ENCODE measurements around the gene BBS9. TPM values are rescaled to one million over a fixed set of nuclear protein-coding genes. Genes with fewer than 3 reads are reported as not detected.
"Not testable (repeated sequence)": the region's sequence is repeated elsewhere in the genome, so short reads cannot be mapped to it uniquely, and the experiment has no call there.

BBS9 gene
- total RNA-seq, 1 experiment from 2014 or later, result 20.9 TPM

GRCh38 chr7:33300742-33301141 lies 171.4 kb downstream of the BBS9 start:
- DNase-seq (ENCODE audit: low read depth, low spot score), result no peak
- in situ Hi-C loops (cut with HindIII; ENCODE audit: low pct_unique_long_range_greater_than_20kb, low sequenced_read_pairs), result no loop called here

GRCh38 chr7:33303978-33304557 lies 174.7 kb downstream of the BBS9 start:
- in situ Hi-C loops (cut with HindIII; ENCODE audit: low pct_unique_long_range_greater_than_20kb, low sequenced_read_pairs); DNase-seq (ENCODE audit: low read depth, low spot score): not testable (repeated sequence)

- in situ Hi-C loops (cut with HindIII; ENCODE audit: low pct_unique_long_range_greater_than_20kb, low sequenced_read_pairs), result no loop called here
Observed at GRCh38 chr7:33307205-33307604, 177.8 kb downstream of the BBS9 start.

GRCh38 chr7:33310546-33310945 lies 181.2 kb downstream of the BBS9 start:
- no peak for DNase-seq (ENCODE audit: low read depth, low spot score)
- in situ Hi-C loops (cut with HindIII; ENCODE audit: low pct_unique_long_range_greater_than_20kb, low sequenced_read_pairs), result no loop called here

More at GRCh38 chr7:33307205-33307604, 177.8 kb downstream of the BBS9 start:
- no peak for DNase-seq (ENCODE audit: low read depth, low spot score)

GRCh38 chr7:33325754-33326484 lies 196.6 kb downstream of the BBS9 start:
- in situ Hi-C loops (cut with HindIII; ENCODE audit: low pct_unique_long_range_greater_than_20kb, low sequenced_read_pairs), result no loop called here
- DNase-seq (ENCODE audit: low read depth, low spot score), result no peak

DNA sequence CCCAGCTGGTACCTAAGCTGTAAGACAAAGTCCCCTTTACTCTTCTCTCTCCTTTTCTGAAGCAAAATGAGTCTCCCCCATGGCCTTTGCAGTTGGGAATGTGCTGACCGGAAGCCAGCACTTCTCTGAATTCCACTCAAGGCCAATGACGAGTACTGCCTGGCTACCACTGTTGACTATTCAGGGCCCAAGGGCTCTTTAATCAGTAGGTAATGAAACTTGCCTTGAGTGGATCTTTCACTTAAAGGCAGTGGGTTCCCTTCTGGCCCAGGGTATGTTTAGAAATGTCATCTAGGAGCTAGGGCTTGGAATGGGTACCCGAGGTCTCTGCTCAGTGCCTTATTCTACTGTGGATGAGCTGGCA lies 197.1 kb downstream of the BBS9 start:
- no peak for DNase-seq (ENCODE audit: low read depth, low spot score)
- in situ Hi-C loops (cut with HindIII; ENCODE audit: low pct_unique_long_range_greater_than_20kb, low sequenced_read_pairs), result no loop called here

DNA sequence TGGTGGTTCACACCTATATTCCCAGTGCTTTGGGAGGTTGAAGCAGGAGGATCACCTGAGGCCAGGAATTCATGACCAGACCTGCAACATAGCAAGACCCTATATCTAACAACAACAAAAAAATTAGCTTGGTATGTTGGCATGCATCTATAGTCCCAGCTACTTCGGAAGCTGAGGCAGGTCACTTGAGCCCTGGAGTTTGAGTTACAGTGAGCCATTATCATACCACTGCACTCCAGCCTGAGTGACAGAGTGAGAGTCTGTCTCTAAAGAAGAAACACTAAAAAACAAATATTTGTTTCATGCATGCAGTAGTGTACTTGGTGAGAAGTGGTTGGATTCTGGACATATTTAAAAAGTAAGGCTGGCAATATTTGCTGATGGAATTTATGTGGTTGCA lies 198.1 kb downstream of the BBS9 start:
- in situ Hi-C loops (cut with HindIII; ENCODE audit: low pct_unique_long_range_greater_than_20kb, low sequenced_read_pairs), result no loop called here
- DNase-seq (ENCODE audit: low read depth, low spot score), result no peak

DNA sequence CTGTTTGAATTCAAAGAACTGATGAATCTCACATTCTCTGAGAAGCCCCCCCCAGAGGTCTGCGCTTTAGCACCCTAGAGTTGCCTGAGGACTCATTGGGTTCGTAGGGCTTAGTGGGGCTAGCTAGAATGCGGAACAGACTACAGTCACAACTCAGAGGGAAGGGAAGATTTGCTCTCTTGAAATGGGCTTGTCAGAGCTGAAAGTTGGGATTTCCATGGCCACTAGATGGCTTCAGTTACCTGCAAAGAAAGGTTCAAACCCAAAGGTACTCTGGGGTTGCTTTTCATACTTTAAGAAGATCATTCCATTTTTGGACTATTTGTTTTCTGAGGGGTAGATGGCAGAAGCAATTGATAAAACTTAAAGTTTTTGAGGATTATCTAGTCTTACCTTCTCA lies 205.0 kb downstream of the BBS9 start:
- DNase-seq (ENCODE audit: low read depth, low spot score), result peak; percentile 63
- in situ Hi-C loops (cut with HindIII; ENCODE audit: low pct_unique_long_range_greater_than_20kb, low sequenced_read_pairs), result no loop called here

- in situ Hi-C loops (cut with HindIII; ENCODE audit: low pct_unique_long_range_greater_than_20kb, low sequenced_read_pairs), result no loop called here
- DNase-seq (ENCODE audit: low read depth, low spot score), result no peak
Observed at GRCh38 chr7:33336820-33337219, 207.5 kb downstream of the BBS9 start.

- in situ Hi-C loops (cut with HindIII; ENCODE audit: low pct_unique_long_range_greater_than_20kb, low sequenced_read_pairs), result no loop called here
- no peak for DNase-seq (ENCODE audit: low read depth, low spot score)
Observed at GRCh38 chr7:33339074-33339790, 209.9 kb downstream of the BBS9 start.

DNA sequence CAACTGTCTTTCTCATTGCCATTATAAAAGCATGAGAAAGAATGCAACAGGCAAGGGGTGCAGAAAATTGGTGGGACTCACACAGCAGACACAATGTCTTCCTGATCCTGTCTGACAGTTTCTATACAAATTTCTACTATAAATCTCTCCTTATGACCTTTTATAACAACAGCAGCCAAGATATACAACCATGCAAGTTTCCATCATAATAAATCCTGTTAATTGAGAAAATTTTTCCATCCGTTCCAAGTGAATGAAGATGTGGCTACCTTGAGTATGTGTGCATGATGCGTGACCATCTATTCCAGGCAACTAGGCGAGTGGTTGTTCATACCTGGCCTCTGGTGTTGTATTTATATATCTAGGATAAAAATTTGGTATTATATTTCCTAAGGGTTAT lies 216.7 kb downstream of the BBS9 start:
- DNase-seq (ENCODE audit: low read depth, low spot score), result no peak
- in situ Hi-C loops (cut with HindIII; ENCODE audit: low pct_unique_long_range_greater_than_20kb, low sequenced_read_pairs), result no loop called here

- DNase-seq (ENCODE audit: low read depth, low spot score), result no peak
- in situ Hi-C loops (cut with HindIII; ENCODE audit: low pct_unique_long_range_greater_than_20kb, low sequenced_read_pairs), result loop anchor here (10.0 kb wide), 1 partner anchor 74 kb away; no protein-coding TSS in a partner anchor
Observed at GRCh38 chr7:33350577-33350976, 221.2 kb downstream of the BBS9 start.

GRCh38 chr7:33351709-33352108 lies 222.3 kb downstream of the BBS9 start:
- in situ Hi-C loops (cut with HindIII; ENCODE audit: low pct_unique_long_range_greater_than_20kb, low sequenced_read_pairs), result loop anchor here (10.0 kb wide), 1 partner anchor 73 kb away; no protein-coding TSS in a partner anchor
- DNase-seq (ENCODE audit: low read depth, low spot score), result no peak

DNA sequence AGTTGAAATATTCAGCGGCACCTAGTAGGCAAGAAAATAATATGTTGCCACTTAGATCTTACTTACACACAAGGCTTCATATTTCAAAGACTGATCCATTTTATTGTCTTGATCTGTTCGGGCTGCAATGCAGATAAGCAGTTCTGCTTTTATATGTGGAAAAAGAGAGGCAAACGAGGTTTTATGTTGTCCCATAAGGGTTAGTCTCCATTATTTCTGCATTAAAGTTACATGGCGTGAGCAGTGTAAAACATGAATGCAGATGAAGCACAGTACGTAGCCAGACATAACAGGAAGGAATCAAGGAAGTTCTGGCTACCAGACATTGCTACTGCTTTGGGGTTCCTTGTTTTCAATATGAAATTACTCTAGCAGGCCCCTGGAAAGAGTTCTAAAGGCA lies 224.8 kb downstream of the BBS9 start:
- in situ Hi-C loops (cut with HindIII; ENCODE audit: low pct_unique_long_range_greater_than_20kb, low sequenced_read_pairs), result loop anchor here (10.0 kb wide), 1 partner anchor 71 kb away; no protein-coding TSS in a partner anchor

DNA sequence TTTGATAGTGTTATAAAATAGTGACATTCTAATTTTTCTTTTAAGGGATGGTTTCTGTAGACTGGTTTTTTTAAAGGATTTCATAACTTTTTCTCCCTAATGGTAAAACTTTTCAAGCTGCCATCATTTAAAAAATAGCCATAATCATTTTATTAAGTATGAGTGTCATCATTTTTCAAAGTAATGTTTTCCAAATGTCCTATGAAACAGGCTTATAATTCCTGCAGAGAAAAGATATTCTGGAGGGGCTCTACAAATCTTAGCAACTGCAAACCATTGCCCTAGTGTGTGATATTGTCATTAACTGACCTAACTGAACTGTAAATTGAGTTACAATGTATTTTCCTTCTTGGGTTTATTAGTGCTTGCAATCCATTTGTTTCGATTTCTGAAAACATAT lies 226.0 kb downstream of the BBS9 start:
- no peak for DNase-seq (ENCODE audit: low read depth, low spot score)
- in situ Hi-C loops (cut with HindIII; ENCODE audit: low pct_unique_long_range_greater_than_20kb, low sequenced_read_pairs), result loop anchor here (10.0 kb wide), 1 partner anchor 69 kb away; no protein-coding TSS in a partner anchor

More for the DNA sequence above, 224.8 kb downstream of the BBS9 start:
- no peak for DNase-seq (ENCODE audit: low read depth, low spot score)

GRCh38 chr7:33356336-33356735 lies 227.0 kb downstream of the BBS9 start:
- in situ Hi-C loops (cut with HindIII; ENCODE audit: low pct_unique_long_range_greater_than_20kb, low sequenced_read_pairs), result loop anchor here (10.0 kb wide), 1 partner anchor 68 kb away; no protein-coding TSS in a partner anchor

GRCh38 chr7:33357846-33358245 lies 228.5 kb downstream of the BBS9 start:
- in situ Hi-C loops (cut with HindIII; ENCODE audit: low pct_unique_long_range_greater_than_20kb, low sequenced_read_pairs), result loop anchor here (10.0 kb wide), 1 partner anchor 67 kb away; no protein-coding TSS in a partner anchor
- no peak for DNase-seq (ENCODE audit: low read depth, low spot score)

More at GRCh38 chr7:33356336-33356735, 227.0 kb downstream of the BBS9 start:
- DNase-seq (ENCODE audit: low read depth, low spot score), result no peak

DNA sequence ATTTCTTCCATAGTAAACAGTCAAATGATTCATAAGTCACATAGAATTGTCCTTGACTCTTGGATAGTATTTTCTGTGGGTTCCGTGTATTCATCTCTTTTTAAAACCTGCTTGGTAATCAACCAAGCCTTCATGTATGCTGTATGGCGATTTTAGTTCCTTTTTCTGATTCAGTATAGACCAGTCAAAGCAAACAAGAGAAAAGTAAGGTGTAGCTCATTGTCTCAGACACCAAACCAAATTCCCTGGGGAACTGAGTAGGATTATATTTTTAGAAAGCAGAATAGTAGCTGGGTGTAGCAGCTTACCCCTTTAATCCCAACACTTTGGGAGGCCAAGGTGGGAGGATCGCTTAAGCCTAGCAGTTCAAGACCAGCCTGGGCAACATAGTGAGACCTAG lies 240.5 kb downstream of the BBS9 start:
- DNase-seq (ENCODE audit: low read depth, low spot score), result no peak
- in situ Hi-C loops (cut with HindIII; ENCODE audit: low pct_unique_long_range_greater_than_20kb, low sequenced_read_pairs), result no loop called here

Measured in SK-MEL-5 (cell line).